Smooth muscle cell (in vitro differentiated cells): ENCODE data around the gene NRDE2. TPM values are rescaled to one million over a fixed set of nuclear protein-coding genes. Genes with fewer than 3 reads are reported as not detected.

Experiments
- DNase-seq: peaks from one replicate; lab custom pipeline; 2025; ENCODE audit not compliant: unreplicated experiment; lab: John Stamatoyannopoulos, UW
- H2AFZ ChIP-seq: fragments of 200-600 bp; sonication (generic); 2 replicates; pipeline ENCODE4 v1.6.0; 2016; ENCODE audit warnings: antibody characterized with exemption, low read depth, mild to moderate bottlenecking
- H3F3A ChIP-seq: fragments of 200-600 bp; sonication (generic); 2 replicates; pipeline ENCODE4 v1.6.0; 2017; ENCODE audit warnings: antibody characterized with exemption, low read depth
- H3K27ac ChIP-seq: fragments of 200-600 bp; sonication (generic); 2 replicates; pipeline ENCODE4 v1.5.1; 2016; ENCODE audit warnings: low read depth, mild to moderate bottlenecking
- H3K27me3 ChIP-seq: fragments of 200-600 bp; sonication (generic); 2 replicates; pipeline ENCODE4 v1.6.1; 2016; ENCODE audit warnings: low read depth, mild to moderate bottlenecking
- H3K36me3 ChIP-seq: fragments of 200-600 bp; sonication (generic); 2 replicates; pipeline ENCODE4 v1.5.1; 2016; ENCODE audit warnings: low read depth
- H3K4me1 ChIP-seq: fragments of 200-600 bp; sonication (generic); 2 replicates; pipeline ENCODE4 v1.5.1; 2016; ENCODE audit warnings: low read depth
- H3K4me2 ChIP-seq: fragments of 200-600 bp; sonication (generic); 2 replicates; pipeline ENCODE4 v1.6.0; 2016; ENCODE audit warnings: mild to moderate bottlenecking
- H3K4me3 ChIP-seq: fragments of 200-600 bp; sonication (generic); 2 replicates; pipeline ENCODE4 v1.5.1; 2016; ENCODE audit warnings: mild to moderate bottlenecking
- H3K79me2 ChIP-seq: fragments of 200-600 bp; sonication (generic); 2 replicates; pipeline ENCODE4 v1.6.0; 2016; ENCODE audit warnings: low read depth, mild to moderate bottlenecking
- H3K9ac ChIP-seq: fragments of 200-600 bp; sonication (generic); 2 replicates; pipeline ENCODE4 v1.6.0; 2016; ENCODE audit warnings: low read depth
- H3K9me3 ChIP-seq: fragments of 200-600 bp; sonication (generic); replicated peaks from 2 replicates; pipeline ENCODE4 v1.5.1; 2016; ENCODE audit warnings: low read depth
- H4K20me1 ChIP-seq: fragments of 200-600 bp; sonication (generic); 2 replicates; pipeline ENCODE4 v1.6.0; 2016; ENCODE audit warnings: low read depth
- CTCF ChIP-seq: fragments of 200-600 bp; sonication (generic); IDR thresholded peaks from 2 replicates; pipeline ENCODE4 v1.5.1; 2017; ENCODE audit warnings: borderline replicate concordance, mild to moderate bottlenecking, antibody characterized with exemption; ENCODE audit not compliant: insufficient read depth, poor library complexity, severe bottlenecking
- WGBS: methylation state at CpG from one replicate; pipeline ENCODE4 v1.1.7; 2016; ENCODE audit warnings: low lambda C conversion rate; 5-methylcytosine and 5-hydroxymethylcytosine counted together
- polyA plus RNA-seq: library from polyadenylated mRNA; unstranded; fragments of >200 nt; fragmentation: Nextera tagmentation; extraction: Ambion mirVana; gene quantifications from 2 replicates; pipeline ENCODE4 v1.2.1, GENCODE V29; 2016
- total RNA-seq: library from RNA; depleted of rRNA; stranded (reverse); fragments of >200 nt; gene quantifications from 2 replicates; pipeline ENCODE4 v1.2.3, GENCODE V29; 2014

NRDE2 gene
- total and polyA plus RNA-seq, 2 experiments from 2014 or later = 8.0 to 9.9 TPM

DNA sequence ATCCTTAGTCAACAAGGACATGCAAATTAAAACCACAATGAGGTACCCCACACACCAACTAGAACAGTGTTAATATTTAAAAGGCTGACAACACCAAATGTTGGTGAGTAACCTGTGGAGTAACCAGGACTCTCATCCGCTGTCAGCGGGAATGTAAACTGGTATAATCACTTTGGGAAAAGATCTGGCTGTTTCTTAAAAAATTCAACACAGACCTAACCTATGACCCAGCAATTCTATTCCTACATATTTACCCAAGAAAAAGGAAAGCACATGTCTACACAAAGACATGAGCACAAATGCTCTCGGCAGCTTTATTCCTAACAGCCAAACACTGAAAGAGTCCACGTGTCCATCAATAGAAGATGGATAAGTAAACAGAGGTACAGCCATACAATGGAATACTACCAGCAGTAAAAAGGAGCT lies 26.6 kb downstream of the NRDE2 start:
- TF ChIP-seq CTCF = no peak

DNA sequence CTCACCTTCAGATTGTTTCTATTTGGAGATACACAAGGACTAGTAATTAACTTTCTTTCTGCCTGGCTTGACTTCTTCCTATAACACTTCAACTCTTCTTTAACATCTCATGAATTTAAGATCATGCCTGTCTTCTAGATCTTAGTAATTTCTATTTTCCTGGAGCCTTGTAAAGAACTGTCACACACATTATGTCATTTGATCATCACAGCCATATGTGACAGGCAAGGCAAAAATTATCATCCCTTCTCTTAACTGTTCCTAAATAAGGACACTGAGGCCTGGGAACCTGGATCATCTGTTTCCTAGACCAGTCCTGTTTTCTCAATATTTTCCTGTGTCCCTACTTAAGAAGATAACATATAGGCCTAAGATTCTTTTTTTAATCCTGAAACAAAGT lies 27.2 kb downstream of the NRDE2 start:
- no peaks in the 10 kb centered on the region for H3K36me3 ChIP-seq
- no peak for TF ChIP-seq CTCF
- no peak overlapping the region for H3K27ac ChIP-seq
- H3K4me3 ChIP-seq = no peak overlapping the region
- no peaks in the 10 kb centered on the region for H3K79me2 ChIP-seq
- H2AFZ ChIP-seq = no peak overlapping the region
- no peaks in the 10 kb centered on the region for H3F3A ChIP-seq
- no peaks in the 10 kb centered on the region for H3K4me1 ChIP-seq
- no peak for DNase-seq
- H4K20me1 ChIP-seq = no peaks in the 10 kb centered on the region
- no peaks in the 10 kb centered on the region for H3K27me3 ChIP-seq
- H3K4me2 ChIP-seq = no peak overlapping the region
- no peak overlapping the region for H3K9ac ChIP-seq
- no peaks in the 10 kb centered on the region for H3K9me3 ChIP-seq

More for the DNA sequence above, 26.6 kb downstream of the NRDE2 start:
- Histone ChIP-seq H3F3A (no peaks in the 10 kb centered on the region), H3K27me3 (no peaks in the 10 kb centered on the region), H3K4me3 (no peak overlapping the region), H3K9ac (no peak overlapping the region), H2AFZ (no peak overlapping the region), H3K36me3 (no peaks in the 10 kb centered on the region), H3K9me3 (no peaks in the 10 kb centered on the region), H3K4me1 (no peaks in the 10 kb centered on the region), H3K27ac (no peak overlapping the region), H3K79me2 (no peaks in the 10 kb centered on the region), H4K20me1 (no peaks in the 10 kb centered on the region), H3K4me2 (no peak overlapping the region)
- 94% methylated on average over 4 of the region's 4 CpGs for WGBS
- DNase-seq = no peak

GRCh38 chr14:90303473-90303872 lies 28.3 kb downstream of the NRDE2 start:
- H3K4me1 ChIP-seq = no peaks in the 10 kb centered on the region
- no peaks in the 10 kb centered on the region for H3K79me2 ChIP-seq
- H3K27ac ChIP-seq = no peak overlapping the region
- no peak overlapping the region for H2AFZ ChIP-seq
- 94% methylated on average over 4 of the region's 4 CpGs for WGBS
- H3K9ac ChIP-seq = no peak overlapping the region
- no peak overlapping the region for H3K4me3 ChIP-seq
- H3K36me3 ChIP-seq = no peaks in the 10 kb centered on the region
- no peaks in the 10 kb centered on the region for H3K27me3 ChIP-seq
- no peaks in the 10 kb centered on the region for H4K20me1 ChIP-seq
- no peaks in the 10 kb centered on the region for H3F3A ChIP-seq
- no peak for TF ChIP-seq CTCF
- DNase-seq = no peak
- H3K4me2 ChIP-seq = no peak overlapping the region
- H3K9me3 ChIP-seq = no peaks in the 10 kb centered on the region

- Histone ChIP-seq H3K4me1 (no peaks in the 10 kb centered on the region), H3K36me3 (no peaks in the 10 kb centered on the region), H3K9ac (no peak overlapping the region), H3K4me3 (no peak overlapping the region), H2AFZ (no peak overlapping the region), H3K27ac (no peak overlapping the region), H3K27me3 (no peaks in the 10 kb centered on the region), H3K9me3 (no peaks in the 10 kb centered on the region), H3K4me2 (no peak overlapping the region), H3F3A (no peaks in the 10 kb centered on the region), H4K20me1 (no peaks in the 10 kb centered on the region), H3K79me2 (no peaks in the 10 kb centered on the region)
- WGBS = 76% methylated on average over 10 of the region's 10 CpGs
- TF ChIP-seq CTCF = no peak
- DNase-seq = no peak
These were observed 29.0 kb downstream of the NRDE2 start for GRCh38 chr14:90302529-90303303.
